ENCODE results near the gene SH3PXD2A.

- no peak for TF ChIP-seq CTCF (IDR thresholded peaks at IDR 0.05)
- no peak for TF ChIP-seq POLR2A (IDR thresholded peaks at IDR 0.05)
These were observed 79.6 kb downstream of the SH3PXD2A start for GRCh38 chr10:103775776-103776175.

Data from Peyer's patch (tissue), 4 donors.